IgD-negative memory B cell (primary cell): ENCODE data around the gene USP54. TPM values are rescaled to one million over a fixed set of nuclear protein-coding genes. Genes with fewer than 3 reads are reported as not detected.
"Not testable (repeated sequence)": the region's sequence is repeated elsewhere in the genome, so short reads cannot be mapped to it uniquely, and the experiment has no call there.

Experiments used
- H3K27ac Mint-ChIP-seq, 3 donors: one replicate each; pipeline ENCODE4 v1.8.0; 2020 to 2022; ENCODE audit warnings: mild to moderate bottlenecking in 3 of 3, mixed read lengths in 3 of 3, moderate library complexity in 1 of 3
- H3K27me3 Mint-ChIP-seq: one replicate; pipeline ENCODE4 v1.8.0; 2021; ENCODE audit warnings: mixed read lengths
- H3K36me3 Mint-ChIP-seq: one replicate; pipeline ENCODE4 v1.8.0; 2020; ENCODE audit warnings: mild to moderate bottlenecking, mixed read lengths
- H3K4me1 Mint-ChIP-seq, 3 donors: one replicate each; pipeline ENCODE4 v1.8.0; 2020 to 2022; ENCODE audit warnings: mixed read lengths in 3 of 3, mild to moderate bottlenecking in 1 of 3
- H3K4me3 Mint-ChIP-seq, 4 donors: one replicate each; pipeline ENCODE4 v1.8.0; 2020 to 2022; ENCODE audit warnings: mild to moderate bottlenecking in 4 of 4, mixed read lengths in 4 of 4, moderate library complexity in 3 of 4
- H3K9me3 Mint-ChIP-seq, 3 donors: one replicate each; pipeline ENCODE4 v1.8.0; 2020 to 2021; ENCODE audit warnings: mixed read lengths in 3 of 3, mild to moderate bottlenecking in 1 of 3
- polyA plus RNA-seq: library from polyadenylated mRNA; unstranded; fragments of 300-500 nt; fragmentation: Illumina TruSeq; gene quantifications from one replicate; pipeline ENCODE4 v1.2.3, GENCODE V29; 2021

USP54 gene
- polyA plus RNA-seq, 1 donor from 2014 or later: 0.75 TPM

- not testable (repeated sequence) for H3K4me3 Mint-ChIP-seq, H3K9me3 Mint-ChIP-seq, H3K4me1 Mint-ChIP-seq, H3K27ac Mint-ChIP-seq, H3K27me3 Mint-ChIP-seq
- peaks cover 12% of the 10 kb centered on the region for H3K36me3 Mint-ChIP-seq
Measured at GRCh38 chr10:73567025-73567424, 24.1 kb downstream of the USP54 start.

DNA sequence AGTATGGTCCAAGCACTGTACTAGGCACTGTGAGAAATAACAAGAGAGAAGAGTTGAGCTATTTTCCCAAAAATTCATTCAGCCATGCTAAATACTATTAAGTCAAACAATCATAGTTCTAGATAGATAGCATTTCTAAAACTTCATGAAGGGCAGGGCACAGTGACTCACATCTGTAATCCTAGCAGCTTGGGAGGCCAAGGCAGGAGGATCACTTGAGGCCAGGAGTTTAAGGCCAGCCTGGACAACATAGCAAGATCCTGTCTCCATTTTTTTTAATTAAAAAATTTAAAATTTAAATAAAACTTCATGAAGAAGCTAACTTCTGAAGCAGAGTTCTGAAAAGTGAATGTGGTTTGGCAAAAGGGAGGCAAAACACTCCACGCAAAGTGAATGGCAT lies 29.9 kb downstream of the USP54 start:
- no peaks in the 10 kb centered on the region for H3K27me3 Mint-ChIP-seq
- H3K27ac Mint-ChIP-seq: no peak overlapping the region
- no peaks in the 10 kb centered on the region for H3K9me3 Mint-ChIP-seq
- H3K4me3 Mint-ChIP-seq: no peak overlapping the region
- H3K36me3 Mint-ChIP-seq: peaks cover 2% of the 10 kb centered on the region
- H3K4me1 Mint-ChIP-seq: no peaks in the 10 kb centered on the region

- Mint-ChIP-seq H3K4me3 (no peak overlapping the region), H3K4me1 (no peaks in the 10 kb centered on the region), H3K36me3 (no peaks in the 10 kb centered on the region), H3K27me3 (no peaks in the 10 kb centered on the region), H3K9me3 (no peaks in the 10 kb centered on the region), H3K27ac (no peak overlapping the region)
Measured at GRCh38 chr10:73559590-73559989, 31.6 kb downstream of the USP54 start.

DNA sequence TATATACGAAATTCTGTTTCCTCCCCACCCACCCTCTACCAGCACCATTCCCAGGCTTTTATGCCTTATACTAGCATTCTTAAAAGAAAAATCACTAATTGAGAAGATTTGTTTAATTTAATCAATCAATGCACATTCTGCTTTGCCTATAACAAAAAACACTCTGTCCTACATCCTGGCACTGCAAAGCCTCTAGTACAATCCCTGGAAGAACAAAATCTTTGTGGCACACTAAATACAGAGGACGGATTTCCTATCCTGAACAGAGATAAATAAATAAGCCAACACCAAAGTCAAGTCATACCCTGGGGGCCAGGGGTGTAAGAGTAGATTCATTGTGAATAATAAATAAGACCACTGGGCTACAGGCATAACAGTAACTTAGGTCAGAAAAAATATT lies 34.3 kb downstream of the USP54 start:
- H3K36me3 Mint-ChIP-seq: peaks cover 2% of the 10 kb centered on the region
- no peaks in the 10 kb centered on the region for H3K27me3 Mint-ChIP-seq
- H3K27ac Mint-ChIP-seq: no peak overlapping the region
- H3K4me3 Mint-ChIP-seq: no peak overlapping the region
- H3K9me3 Mint-ChIP-seq: no peaks in the 10 kb centered on the region
- no peaks in the 10 kb centered on the region for H3K4me1 Mint-ChIP-seq

DNA sequence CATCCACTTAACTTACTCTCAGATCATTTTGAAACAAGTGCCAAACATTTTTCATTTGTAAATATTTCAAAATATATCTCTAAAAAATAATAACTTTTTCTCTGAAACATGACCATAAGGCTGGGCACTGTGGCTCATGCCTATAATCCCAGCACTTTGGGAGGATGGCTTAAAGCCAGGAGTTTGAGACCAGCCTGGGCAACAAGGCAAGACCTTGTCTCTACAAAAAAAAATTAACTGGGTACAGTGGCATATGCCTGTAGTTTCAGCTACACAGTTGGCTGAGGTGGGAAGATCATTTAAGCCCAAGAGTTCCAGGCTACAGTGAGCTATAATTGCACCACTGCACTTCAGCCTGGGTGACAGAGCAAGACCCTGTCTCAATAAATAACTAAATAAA lies 36.4 kb downstream of the USP54 start:
- no peaks in the 10 kb centered on the region for H3K27me3 Mint-ChIP-seq
- peaks cover 2% of the 10 kb centered on the region for H3K36me3 Mint-ChIP-seq
- H3K4me1 Mint-ChIP-seq: no peaks in the 10 kb centered on the region
- no peak overlapping the region for H3K27ac Mint-ChIP-seq
- no peak overlapping the region for H3K4me3 Mint-ChIP-seq
- no peaks in the 10 kb centered on the region for H3K9me3 Mint-ChIP-seq

DNA sequence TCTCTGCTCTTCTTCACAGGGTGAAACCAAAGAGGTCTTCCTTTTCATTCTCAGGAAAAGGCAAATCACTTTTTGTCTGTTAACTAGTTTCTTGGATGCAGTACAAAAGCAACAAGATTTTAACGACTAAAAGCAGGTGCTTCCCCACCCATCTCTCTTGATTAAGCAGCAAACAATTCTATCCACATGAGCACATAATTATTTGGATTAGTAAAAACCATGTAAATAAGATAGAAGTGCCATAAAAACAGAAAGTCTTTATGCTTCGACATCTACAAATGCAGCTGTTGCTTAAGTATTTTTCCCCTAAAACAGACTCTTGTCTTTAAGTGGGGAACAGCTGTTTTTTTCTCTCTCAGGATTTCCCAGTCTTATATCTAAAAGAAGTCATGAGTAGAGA lies 37.4 kb downstream of the USP54 start:
- H3K27me3 Mint-ChIP-seq: no peaks in the 10 kb centered on the region
- no peak overlapping the region for H3K4me3 Mint-ChIP-seq
- no peak overlapping the region for H3K27ac Mint-ChIP-seq
- no peaks in the 10 kb centered on the region for H3K9me3 Mint-ChIP-seq
- H3K4me1 Mint-ChIP-seq: no peaks in the 10 kb centered on the region
- peaks cover 4% of the 10 kb centered on the region for H3K36me3 Mint-ChIP-seq

DNA sequence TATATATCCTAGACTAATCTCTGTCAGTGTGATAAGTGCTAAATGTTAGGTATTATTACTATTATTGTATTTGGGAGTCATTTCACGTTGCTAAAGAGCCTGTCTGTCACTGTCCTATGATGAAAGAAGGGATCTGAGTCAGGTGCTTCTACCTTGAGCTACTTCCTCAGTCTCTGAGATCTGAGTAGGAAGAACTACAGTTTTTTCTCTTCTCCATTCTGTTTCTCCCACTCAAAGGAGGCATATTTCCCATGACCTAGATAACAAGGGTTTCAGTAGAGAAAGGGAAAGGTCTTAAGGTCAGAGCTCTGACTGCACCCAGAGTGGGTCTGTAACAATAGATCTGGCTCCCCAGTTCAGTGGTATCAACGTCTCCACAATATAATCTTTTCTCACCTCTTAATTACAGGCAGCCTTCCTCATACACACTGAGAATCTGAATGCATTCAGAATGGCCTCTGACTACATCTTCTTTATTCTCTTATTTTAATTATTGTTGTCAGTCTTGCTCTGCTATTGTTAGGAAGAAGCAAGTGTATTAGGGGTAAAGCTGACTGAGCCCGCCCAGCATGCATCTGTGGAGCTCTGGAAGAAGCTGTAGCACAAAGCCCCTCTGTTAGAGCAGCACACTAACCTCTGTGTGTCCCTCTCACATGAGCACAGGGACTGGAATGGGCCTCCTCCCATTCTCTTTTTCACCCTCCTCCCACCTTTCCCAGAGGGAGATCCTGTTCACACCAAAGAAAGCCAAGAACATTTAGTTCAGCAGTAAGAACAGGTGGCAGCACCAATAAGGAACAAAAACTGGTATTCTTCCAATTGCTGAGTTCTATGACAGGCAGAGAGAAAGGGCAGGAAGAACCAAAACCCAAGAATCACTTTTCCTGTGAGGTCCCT lies 38.1 kb downstream of the USP54 start:
- H3K4me3 Mint-ChIP-seq: no peak overlapping the region
- H3K36me3 Mint-ChIP-seq: peaks cover 4% of the 10 kb centered on the region
- H3K27ac Mint-ChIP-seq: no peak overlapping the region
- no peaks in the 10 kb centered on the region for H3K27me3 Mint-ChIP-seq
- H3K4me1 Mint-ChIP-seq: no peaks in the 10 kb centered on the region
- no peaks in the 10 kb centered on the region for H3K9me3 Mint-ChIP-seq

- Mint-ChIP-seq H3K27ac (no peak overlapping the region), H3K4me1 (no peaks in the 10 kb centered on the region), H3K27me3 (no peaks in the 10 kb centered on the region), H3K9me3 (no peaks in the 10 kb centered on the region), H3K4me3 (no peak overlapping the region), H3K36me3 (peaks cover 4% of the 10 kb centered on the region)
Measured at GRCh38 chr10:73551515-73551914, 39.6 kb downstream of the USP54 start.

DNA sequence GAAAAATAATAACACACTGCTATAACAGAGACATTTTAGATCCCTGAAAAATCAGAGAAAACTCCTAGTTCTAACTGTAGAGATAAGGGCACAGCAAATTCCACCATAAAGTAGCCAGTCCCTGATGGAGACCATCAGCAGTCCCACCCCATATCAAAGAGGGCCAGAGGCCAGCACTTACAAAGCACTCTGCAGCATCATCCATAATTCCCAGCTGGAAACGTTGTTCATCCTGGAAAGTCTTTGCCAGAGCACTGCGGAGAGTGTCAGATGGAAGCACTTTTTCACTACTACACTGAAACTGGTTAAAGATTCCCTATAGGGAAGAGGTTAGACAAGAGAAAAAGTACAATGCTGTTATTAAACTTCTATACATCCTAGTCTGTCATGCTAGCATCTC lies 45.8 kb downstream of the USP54 start:
- Mint-ChIP-seq H3K27ac (no peak overlapping the region), H3K36me3 (peaks cover 10% of the 10 kb centered on the region), H3K27me3 (no peaks in the 10 kb centered on the region), H3K4me1 (no peaks in the 10 kb centered on the region), H3K9me3 (no peaks in the 10 kb centered on the region), H3K4me3 (no peak overlapping the region)

GRCh38 chr10:73537709-73538108 lies 53.4 kb downstream of the USP54 start:
- Mint-ChIP-seq H3K27me3 (no peaks in the 10 kb centered on the region), H3K4me1 (no peaks in the 10 kb centered on the region), H3K9me3 (no peaks in the 10 kb centered on the region), H3K4me3 (no peak overlapping the region), H3K36me3 (peaks cover 12% of the 10 kb centered on the region), H3K27ac (no peak overlapping the region)

GRCh38 chr10:73537288-73537687 lies 53.9 kb downstream of the USP54 start:
- Mint-ChIP-seq H3K27me3 (no peaks in the 10 kb centered on the region), H3K36me3 (peaks cover 12% of the 10 kb centered on the region), H3K4me1 (no peaks in the 10 kb centered on the region), H3K27ac (no peak overlapping the region), H3K4me3 (no peak overlapping the region), H3K9me3 (no peaks in the 10 kb centered on the region)

- H3K36me3 Mint-ChIP-seq: peaks cover 8% of the 10 kb centered on the region
- no peak overlapping the region for H3K4me3 Mint-ChIP-seq
- no peaks in the 10 kb centered on the region for H3K27me3 Mint-ChIP-seq
- H3K9me3 Mint-ChIP-seq: no peaks in the 10 kb centered on the region
- H3K4me1 Mint-ChIP-seq: no peaks in the 10 kb centered on the region
- H3K27ac Mint-ChIP-seq: no peak overlapping the region
Measured at GRCh38 chr10:73534857-73535256, 56.3 kb downstream of the USP54 start.

GRCh38 chr10:73529089-73529832 lies 61.9 kb downstream of the USP54 start:
- peak overlapping the region in 1 of 3 donors; percentile 67 for H3K27ac Mint-ChIP-seq
- H3K4me3 Mint-ChIP-seq: no peak overlapping the region
- H3K27me3 Mint-ChIP-seq: no peaks in the 10 kb centered on the region
- peaks cover 4% of the 10 kb centered on the region for H3K36me3 Mint-ChIP-seq
- peaks cover 0 to 1% (median 0%) of the 10 kb centered on the region in 3 donors for H3K4me1 Mint-ChIP-seq
- H3K9me3 Mint-ChIP-seq: no peaks in the 10 kb centered on the region

- Mint-ChIP-seq H3K9me3 (no peaks in the 10 kb centered on the region), H3K36me3 (peaks cover 3% of the 10 kb centered on the region), H3K4me3 (no peak overlapping the region), H3K27ac (no peak overlapping the region), H3K4me1 (no peaks in the 10 kb centered on the region), H3K27me3 (no peaks in the 10 kb centered on the region)
Measured at GRCh38 chr10:73522263-73522662, 68.9 kb downstream of the USP54 start.

- Mint-ChIP-seq H3K9me3 (no peaks in the 10 kb centered on the region), H3K4me1 (no peaks in the 10 kb centered on the region), H3K27ac (no peak overlapping the region), H3K27me3 (no peaks in the 10 kb centered on the region), H3K36me3 (peaks cover 2% of the 10 kb centered on the region), H3K4me3 (no peak overlapping the region)
Measured at GRCh38 chr10:73519336-73519735, 71.8 kb downstream of the USP54 start.
